DND-41 (cell line): ENCODE results near the gene SOX6.

Source experiments
- CTCF ChIP-seq: IDR thresholded peaks from 2 replicates; pipeline ENCODE4 v1.5.1; 2012; ENCODE audit warnings: borderline replicate concordance, low read length, moderate library complexity, mild to moderate bottlenecking; ENCODE audit not compliant: poor library complexity, severe bottlenecking; ENCODE audit errors: extremely low read depth
- EZH2 ChIP-seq: IDR thresholded peaks from 3 replicates; pipeline ENCODE4 v1.6.1; 2012; ENCODE audit warnings: borderline replicate concordance, low read depth, mild to moderate bottlenecking, moderate library complexity, low read length, inconsistent platforms; ENCODE audit not compliant: severe bottlenecking

- TF ChIP-seq CTCF, result no peak
- no peak for TF ChIP-seq EZH2
These were observed 387.1 kb downstream of the SOX6 start for GRCh38 chr11:15969281-15969680.
